GM23338 (cell line): Measurements from ENCODE around the gene TENM4. TPM values are rescaled to one million over a fixed set of nuclear protein-coding genes. Genes with fewer than 3 reads are reported as not detected.

Source experiments
- ATAC-seq: fragments of 200-7000 bp; cut with Tn5 transposase; 3 replicates; pipeline ENCODE4 v1.9.1; 2020
- DNase-seq: peaks from one replicate; pipeline ENCODE4 v3.0.0-alpha.2; 2015; ENCODE audit warnings: low spot score
- H2AFZ ChIP-seq: fragments of 200-600 bp; sonication (generic); 2 replicates; pipeline ENCODE4 v1.8.0; 2016; ENCODE audit warnings: antibody characterized with exemption, mild to moderate bottlenecking, moderate library complexity
- H3F3A ChIP-seq: fragments of 200-600 bp; sonication (generic); replicated peaks from 2 replicates; pipeline ENCODE4 v1.8.0; 2017; ENCODE audit warnings: antibody characterized with exemption, mixed run types, low read depth
- H3K27ac ChIP-seq: fragments of 200-600 bp; sonication (generic); 2 replicates; pipeline ENCODE4 v1.6.1; 2016; ENCODE audit warnings: low read depth
- H3K27me3 ChIP-seq: fragments of 200-600 bp; sonication (generic); 2 replicates; pipeline ENCODE4 v1.8.0; 2016; ENCODE audit warnings: mild to moderate bottlenecking, mixed run types, moderate library complexity; ENCODE audit not compliant: insufficient read depth
- H3K36me3 ChIP-seq: fragments of 200-600 bp; sonication (generic); 2 replicates; pipeline ENCODE4 v1.8.0; 2016; ENCODE audit warnings: mild to moderate bottlenecking; ENCODE audit not compliant: insufficient read depth
- H3K4me1 ChIP-seq: fragments of 200-600 bp; sonication (generic); 2 replicates; pipeline ENCODE4 v1.8.0; 2016; ENCODE audit warnings: mild to moderate bottlenecking, moderate library complexity; ENCODE audit not compliant: insufficient read depth
- H3K4me2 ChIP-seq: fragments of 200-600 bp; sonication (generic); 2 replicates; pipeline ENCODE4 v1.7.1; 2017; ENCODE audit warnings: mixed run types
- H3K4me3 ChIP-seq: fragments of 200-600 bp; sonication (generic); 2 replicates; pipeline ENCODE4 v1.6.1; 2016; ENCODE audit warnings: mixed run types
- H3K79me2 ChIP-seq: fragments of 200-600 bp; sonication (generic); replicated peaks from 2 replicates; pipeline ENCODE4 v1.8.0; 2017; ENCODE audit warnings: mild to moderate bottlenecking; ENCODE audit not compliant: insufficient read depth
- H3K9me2 ChIP-seq: fragments of 200-600 bp; sonication (generic); 2 replicates; pipeline ENCODE4 v1.8.0; 2017; ENCODE audit not compliant: insufficient read depth
- H4K20me1 ChIP-seq: fragments of 200-600 bp; sonication (generic); replicated peaks from 2 replicates; pipeline ENCODE4 v1.8.0; 2017; ENCODE audit warnings: mild to moderate bottlenecking; ENCODE audit not compliant: insufficient read depth
- H3K27ac Mint-ChIP-seq: 2 replicates; pipeline ENCODE4 v1.8.0; 2020; ENCODE audit warnings: inconsistent platforms, mild to moderate bottlenecking, moderate library complexity, mixed read lengths
- H3K27me3 Mint-ChIP-seq: 3 replicates; pipeline ENCODE4 v1.8.0; 2022; ENCODE audit warnings: low read depth, mild to moderate bottlenecking, moderate library complexity, mixed read lengths, inconsistent platforms; ENCODE audit not compliant: insufficient read depth, poor library complexity
- H3K36me3 Mint-ChIP-seq: 3 replicates; pipeline ENCODE4 v1.8.0; 2021; ENCODE audit warnings: low read depth, mild to moderate bottlenecking, inconsistent platforms, moderate library complexity, mixed read lengths
- H3K4me1 Mint-ChIP-seq: 3 replicates; pipeline ENCODE4 v1.8.0; 2020; ENCODE audit warnings: mild to moderate bottlenecking, inconsistent platforms, mixed read lengths
- H3K4me3 Mint-ChIP-seq: 3 replicates; pipeline ENCODE4 v1.8.0; 2021; ENCODE audit warnings: moderate library complexity, mild to moderate bottlenecking, inconsistent platforms, mixed read lengths
- H3K9me3 Mint-ChIP-seq: 3 replicates; pipeline ENCODE4 v1.8.0; 2020; ENCODE audit warnings: moderate library complexity, mild to moderate bottlenecking, inconsistent platforms, mixed read lengths
- CREB1 ChIP-seq: fragments of 250-450 bp; sonication (Bioruptor Pico); IDR thresholded peaks from 2 replicates; pipeline ENCODE4 v1.5.0; 2020; ENCODE audit warnings: low read depth, mild to moderate bottlenecking, moderate library complexity
- CTCF ChIP-seq, 2 experiments: fragments of 200-600 bp in 1 of 2; sonication (generic) in 1 of 2; conservative IDR thresholded peaks; 2 replicates each; pipeline versions ENCODE4 v1.5.1 to v1.6.1; 2016 to 2017; ENCODE audit warnings: antibody characterized with exemption in 2 of 2, low read depth in 2 of 2, mild to moderate bottlenecking in 2 of 2, moderate library complexity in 1 of 2
- ETS1 ChIP-seq: IDR thresholded peaks from 2 replicates; pipeline ENCODE4 v1.6.1; 2016; ENCODE audit warnings: antibody characterized with exemption
- EZH2 ChIP-seq: fragments of 200-600 bp; sonication (generic); IDR thresholded peaks from one replicate; pipeline ENCODE4 v1.8.0; 2017; ENCODE audit warnings: antibody characterized with exemption, mild to moderate bottlenecking, low read depth; ENCODE audit not compliant: unreplicated experiment
- EZH2phosphoT487 ChIP-seq: fragments of 200-600 bp; sonication (generic); IDR thresholded peaks from one replicate; pipeline ENCODE4 v1.8.1; 2018; ENCODE audit warnings: antibody characterized with exemption; ENCODE audit not compliant: unreplicated experiment
- JUNB ChIP-seq: IDR thresholded peaks from one replicate; pipeline ENCODE4 v1.6.1; 2016; ENCODE audit warnings: antibody characterized with exemption; ENCODE audit not compliant: unreplicated experiment
- NANOG ChIP-seq: IDR thresholded peaks from 2 replicates; pipeline ENCODE4 v1.6.1; 2016; ENCODE audit warnings: antibody characterized with exemption, borderline replicate concordance
- POLR2AphosphoS5 ChIP-seq: IDR thresholded peaks from 2 replicates; pipeline ENCODE4 v1.6.1; 2016; ENCODE audit warnings: antibody characterized with exemption, low read depth
- ZNF114 ChIP-seq: fragments of 250-450 bp; sonication (Bioruptor Pico); IDR thresholded peaks from 2 replicates; pipeline ENCODE4 v1.5.0; 2020; ENCODE audit warnings: mild to moderate bottlenecking, moderate library complexity
- ZNF331 ChIP-seq: fragments of 250-450 bp; sonication (Bioruptor Pico); IDR thresholded peaks from 2 replicates; pipeline ENCODE4 v1.5.0; 2020; ENCODE audit warnings: low read depth, mild to moderate bottlenecking, moderate library complexity
- ZNF462 ChIP-seq: fragments of 250-450 bp; sonication (Bioruptor Pico); IDR thresholded peaks from 2 replicates; pipeline ENCODE4 v1.5.0; 2020; ENCODE audit warnings: mild to moderate bottlenecking, moderate library complexity
- polyA plus RNA-seq: library from polyadenylated mRNA; unstranded; fragments of >200 nt; fragmentation: Nextera tagmentation; extraction: Ambion mirVana; gene quantifications from 2 replicates; pipeline ENCODE4 v1.2.1, GENCODE V29; 2016
- total RNA-seq: library from RNA; depleted of rRNA; stranded (reverse); fragments of >200 nt; shearing (Covaris generic); gene quantifications from 2 replicates; pipeline ENCODE4 v1.2.3, GENCODE V29; 2014

Gene TENM4
- total and polyA plus RNA-seq, 2 experiments from 2014 or later = 7.3 TPM

GRCh38 chr11:78730267-78730824, 710.5 kb downstream of the TENM4 start:
- Histone ChIP-seq H2AFZ (no peak overlapping the region), H3K36me3 (no peaks in the 10 kb centered on the region), H3K27me3 (no peaks in the 10 kb centered on the region), H3K79me2 (no peaks in the 10 kb centered on the region), H3K4me2 (no peak overlapping the region), H4K20me1 (no peaks in the 10 kb centered on the region), H3K4me1 (no peaks in the 10 kb centered on the region), H3K9me2 (no peaks in the 10 kb centered on the region), H3F3A (no peaks in the 10 kb centered on the region), H3K4me3 (no peak overlapping the region), H3K27ac (no peak overlapping the region)
- DNase-seq (no peak), ATAC-seq (no peak)
- H3K9me3 Mint-ChIP-seq = no peaks in the 10 kb centered on the region
- H3K4me1 Mint-ChIP-seq = peaks cover 2% of the 10 kb centered on the region; the same call in 2 of the 3 replicates
- peaks cover 6% of the 10 kb centered on the region for H3K27me3 Mint-ChIP-seq
- H3K36me3 Mint-ChIP-seq = no peaks in the 10 kb centered on the region
- H3K4me3 Mint-ChIP-seq = no peak overlapping the region
- TF ChIP-seq ZNF462 (CRISPR knock-in tag) = no peak
- no peak for TF ChIP-seq POLR2AphosphoS5
- no peak for TF ChIP-seq NANOG
- H3K27ac Mint-ChIP-seq = no peak overlapping the region

- H3F3A ChIP-seq = no peaks in the 10 kb centered on the region
- peaks cover 6% of the 10 kb centered on the region for H3K27me3 Mint-ChIP-seq
- H3K4me3 ChIP-seq = no peak overlapping the region
- no peaks in the 10 kb centered on the region for H3K79me2 ChIP-seq
- H3K4me1 ChIP-seq = no peaks in the 10 kb centered on the region
- ATAC-seq (no peak), DNase-seq (no peak)
- peaks cover 2% of the 10 kb centered on the region; the same call in 2 of the 3 replicates for H3K4me1 Mint-ChIP-seq
- H3K4me2 ChIP-seq = no peak overlapping the region
- no peak overlapping the region for H3K27ac ChIP-seq
- no peaks in the 10 kb centered on the region for H3K27me3 ChIP-seq
- no peaks in the 10 kb centered on the region for H3K36me3 ChIP-seq
- H2AFZ ChIP-seq = no peak overlapping the region
- no peaks in the 10 kb centered on the region for H3K9me3 Mint-ChIP-seq
- no peak overlapping the region for H3K27ac Mint-ChIP-seq
- no peaks in the 10 kb centered on the region for H3K9me2 ChIP-seq
- no peaks in the 10 kb centered on the region for H4K20me1 ChIP-seq
- H3K36me3 Mint-ChIP-seq = no peaks in the 10 kb centered on the region
- H3K4me3 Mint-ChIP-seq = no peak overlapping the region
- TF ChIP-seq ZNF114 (CRISPR knock-in tag) (no peak), CREB1 (CRISPR knock-in tag) (no peak), EZH2phosphoT487 (no peak), NANOG (no peak), EZH2 (no peak), JUNB (no peak), CTCF (conservative IDR thresholded peaks at IDR 0.05; ENCODE audit: low read depth in 2 of 2) (no peak), ZNF331 (CRISPR knock-in tag) (no peak), ETS1 (no peak)
Measured at GRCh38 chr11:78727816-78728215, 713.0 kb downstream of the TENM4 start.
